Activated naive CD4-positive, alpha-beta T cell treated with anti-CD3 and anti-CD28 coated beads, Interleukin-2, amount 50 U/mL, for 24 hours (primary cell): ENCODE data around the gene LZTR1.
A peak's percentile ranks its signal among the peaks of the same experiment; 100 is the strongest.

Experiments
- H3K27ac Mint-ChIP-seq: one replicate; pipeline ENCODE4 v1.8.0; 2021; ENCODE audit warnings: mild to moderate bottlenecking, mixed read lengths
- H3K27me3 Mint-ChIP-seq: one replicate; pipeline ENCODE4 v1.8.0; 2021; ENCODE audit warnings: mixed read lengths
- H3K36me3 Mint-ChIP-seq: one replicate; pipeline ENCODE4 v1.8.0; 2021; ENCODE audit warnings: mixed read lengths
- H3K4me1 Mint-ChIP-seq: one replicate; pipeline ENCODE4 v1.8.0; 2021; ENCODE audit warnings: mixed read lengths
- H3K4me3 Mint-ChIP-seq: one replicate; pipeline ENCODE4 v1.8.0; 2021; ENCODE audit warnings: mild to moderate bottlenecking, mixed read lengths
- H3K9me3 Mint-ChIP-seq: one replicate; pipeline ENCODE4 v1.8.0; 2021; ENCODE audit warnings: mixed read lengths

Gene LZTR1

GRCh38 chr22:20980938-20981722, 967 bp upstream of the LZTR1 start:
- Mint-ChIP-seq H3K27ac (peak overlapping the region; percentile 95), H3K36me3 (no peaks in the 10 kb centered on the region), H3K4me1 (peaks cover 43% of the 10 kb centered on the region), H3K9me3 (no peaks in the 10 kb centered on the region), H3K27me3 (no peaks in the 10 kb centered on the region), H3K4me3 (peak overlapping the region; percentile 98)

GRCh38 chr22:20982563-20982882, 426 bp downstream of the LZTR1 start:
- H3K27ac Mint-ChIP-seq = peak overlapping the region; percentile 95
- peaks cover 3% of the 10 kb centered on the region for H3K36me3 Mint-ChIP-seq
- no peaks in the 10 kb centered on the region for H3K27me3 Mint-ChIP-seq
- peak overlapping the region; percentile 98 for H3K4me3 Mint-ChIP-seq
- peaks cover 43% of the 10 kb centered on the region for H3K4me1 Mint-ChIP-seq
- H3K9me3 Mint-ChIP-seq = no peaks in the 10 kb centered on the region

- no peaks in the 10 kb centered on the region for H3K9me3 Mint-ChIP-seq
These were observed 1.1 kb downstream of the LZTR1 start for GRCh38 chr22:20983081-20983771.

GRCh38 chr22:20985720-20986119, 3.6 kb downstream of the LZTR1 start:
- Mint-ChIP-seq H3K4me3 (no peak overlapping the region), H3K9me3 (no peaks in the 10 kb centered on the region), H3K27me3 (no peaks in the 10 kb centered on the region)

More at GRCh38 chr22:20983081-20983771, 1.1 kb downstream of the LZTR1 start:
- peaks cover 43% of the 10 kb centered on the region for H3K4me1 Mint-ChIP-seq
- peaks cover 3% of the 10 kb centered on the region for H3K36me3 Mint-ChIP-seq
- no peaks in the 10 kb centered on the region for H3K27me3 Mint-ChIP-seq
- H3K4me3 Mint-ChIP-seq = peak overlapping the region; percentile 98
- H3K27ac Mint-ChIP-seq = peak overlapping the region; percentile 95

GRCh38 chr22:20986365-20986764, 4.3 kb downstream of the LZTR1 start:
- Mint-ChIP-seq H3K27ac (no peak overlapping the region), H3K36me3 (peaks cover 3% of the 10 kb centered on the region)

More at GRCh38 chr22:20985720-20986119, 3.6 kb downstream of the LZTR1 start:
- H3K36me3 Mint-ChIP-seq = peaks cover 3% of the 10 kb centered on the region
- peaks cover 28% of the 10 kb centered on the region for H3K4me1 Mint-ChIP-seq
- no peak overlapping the region for H3K27ac Mint-ChIP-seq

GRCh38 chr22:20987375-20987774, 5.3 kb downstream of the LZTR1 start:
- H3K27me3 Mint-ChIP-seq = no peaks in the 10 kb centered on the region
- H3K9me3 Mint-ChIP-seq = no peaks in the 10 kb centered on the region
- H3K27ac Mint-ChIP-seq = no peak overlapping the region
- peaks cover 23% of the 10 kb centered on the region for H3K4me1 Mint-ChIP-seq
- no peak overlapping the region for H3K4me3 Mint-ChIP-seq
- peaks cover 3% of the 10 kb centered on the region for H3K36me3 Mint-ChIP-seq

More at GRCh38 chr22:20986365-20986764, 4.3 kb downstream of the LZTR1 start:
- no peak overlapping the region for H3K4me3 Mint-ChIP-seq
- peaks cover 23% of the 10 kb centered on the region for H3K4me1 Mint-ChIP-seq
- H3K9me3 Mint-ChIP-seq = no peaks in the 10 kb centered on the region
- no peaks in the 10 kb centered on the region for H3K27me3 Mint-ChIP-seq

GRCh38 chr22:20988573-20989322, 6.7 kb downstream of the LZTR1 start:
- peaks cover 9% of the 10 kb centered on the region for H3K4me1 Mint-ChIP-seq
- no peak overlapping the region for H3K27ac Mint-ChIP-seq
- no peaks in the 10 kb centered on the region for H3K27me3 Mint-ChIP-seq
- no peak overlapping the region for H3K4me3 Mint-ChIP-seq
- H3K9me3 Mint-ChIP-seq = no peaks in the 10 kb centered on the region
- H3K36me3 Mint-ChIP-seq = peaks cover 3% of the 10 kb centered on the region

GRCh38 chr22:20989323-20990138, 7.4 kb downstream of the LZTR1 start:
- Mint-ChIP-seq H3K4me3 (no peak overlapping the region), H3K9me3 (no peaks in the 10 kb centered on the region), H3K27ac (no peak overlapping the region), H3K36me3 (peaks cover 3% of the 10 kb centered on the region), H3K27me3 (no peaks in the 10 kb centered on the region), H3K4me1 (peaks cover 4% of the 10 kb centered on the region)

GRCh38 chr22:20990184-20991180, 8.4 kb downstream of the LZTR1 start:
- H3K27me3 Mint-ChIP-seq = no peaks in the 10 kb centered on the region
- H3K9me3 Mint-ChIP-seq = no peaks in the 10 kb centered on the region
- peaks cover 4% of the 10 kb centered on the region for H3K4me1 Mint-ChIP-seq
- H3K27ac Mint-ChIP-seq = no peak overlapping the region
- peaks cover 3% of the 10 kb centered on the region for H3K36me3 Mint-ChIP-seq
- no peak overlapping the region for H3K4me3 Mint-ChIP-seq

GRCh38 chr22:20991252-20992055, 9.4 kb downstream of the LZTR1 start:
- no peaks in the 10 kb centered on the region for H3K9me3 Mint-ChIP-seq
- H3K4me3 Mint-ChIP-seq = no peak overlapping the region
- H3K4me1 Mint-ChIP-seq = peaks cover 4% of the 10 kb centered on the region
- no peak overlapping the region for H3K27ac Mint-ChIP-seq
- H3K36me3 Mint-ChIP-seq = peaks cover under 1% of the 10 kb centered on the region
- no peaks in the 10 kb centered on the region for H3K27me3 Mint-ChIP-seq

GRCh38 chr22:20992056-20992442, 10.0 kb downstream of the LZTR1 start:
- Mint-ChIP-seq H3K36me3 (no peaks in the 10 kb centered on the region), H3K27ac (no peak overlapping the region), H3K27me3 (no peaks in the 10 kb centered on the region), H3K4me3 (no peak overlapping the region), H3K4me1 (peaks cover 4% of the 10 kb centered on the region), H3K9me3 (no peaks in the 10 kb centered on the region)

- H3K4me1 Mint-ChIP-seq = peaks cover 4% of the 10 kb centered on the region
- H3K27ac Mint-ChIP-seq = peak overlapping the region; percentile 51
- H3K9me3 Mint-ChIP-seq = no peaks in the 10 kb centered on the region
- no peaks in the 10 kb centered on the region for H3K36me3 Mint-ChIP-seq
- H3K27me3 Mint-ChIP-seq = no peaks in the 10 kb centered on the region
- no peak overlapping the region for H3K4me3 Mint-ChIP-seq
These were observed 10.6 kb downstream of the LZTR1 start for GRCh38 chr22:20992456-20993303.
